GM04503 (cell line): ENCODE data around the gene SOX9.
"Not testable (repeated sequence)": the region's sequence is repeated elsewhere in the genome, so short reads cannot be mapped to it uniquely, and the experiment has no call there.

ENCODE experiments used
- DNase-seq: peaks from one replicate; pipeline ENCODE4 v3.0.0-alpha.2; 2012; ENCODE audit warnings: low read depth

SOX9 gene

DNA sequence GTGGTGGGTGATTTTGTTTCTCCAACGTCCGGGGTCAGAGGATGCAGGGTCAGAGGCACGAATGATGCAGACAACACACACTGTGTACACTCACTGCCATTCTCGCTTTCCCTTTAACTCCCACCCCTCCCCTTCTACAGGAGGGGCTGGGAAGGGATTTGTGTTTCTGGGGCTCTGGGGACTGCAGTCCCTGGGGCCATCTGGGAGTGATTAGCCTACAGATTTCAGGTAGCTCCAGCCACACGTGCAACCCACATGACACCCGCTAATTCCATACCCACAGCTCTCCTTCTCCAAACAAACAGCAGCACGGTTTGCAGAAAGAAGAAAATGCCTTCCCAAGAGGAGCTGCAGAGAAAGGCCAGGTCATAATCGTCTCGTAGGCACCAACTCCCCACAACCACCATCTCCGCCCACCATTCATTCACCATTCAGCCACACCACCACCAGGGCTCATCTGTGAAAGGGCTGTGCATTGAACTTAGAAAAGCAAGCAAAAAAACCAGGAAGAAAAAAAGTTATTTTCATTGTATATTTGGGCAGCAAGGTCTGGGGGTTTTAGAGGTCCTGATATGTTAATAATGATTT, 9.4 kb upstream of the SOX9 start:
- DNase-seq, result no peak

DNA sequence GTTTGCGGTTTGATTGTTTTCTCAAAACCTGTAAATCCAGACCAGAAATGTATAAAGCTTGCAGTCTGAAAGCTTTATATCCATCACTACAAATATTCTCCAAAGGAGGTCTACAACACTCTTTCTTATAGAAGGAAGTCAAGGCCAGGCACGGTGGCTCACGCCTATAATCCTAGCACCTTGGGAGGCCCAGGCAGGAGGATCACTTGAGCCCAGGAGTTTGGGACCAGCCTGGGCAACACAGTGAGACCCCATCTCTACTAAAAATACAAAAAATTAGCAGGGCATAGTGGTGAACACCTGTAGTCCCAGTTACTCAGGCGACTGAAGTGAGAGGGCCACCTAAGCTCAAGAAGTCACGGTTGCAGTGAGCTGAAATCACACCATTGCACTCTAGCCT, 8.9 kb upstream of the SOX9 start:
- DNase-seq, result not testable (repeated sequence)

DNA sequence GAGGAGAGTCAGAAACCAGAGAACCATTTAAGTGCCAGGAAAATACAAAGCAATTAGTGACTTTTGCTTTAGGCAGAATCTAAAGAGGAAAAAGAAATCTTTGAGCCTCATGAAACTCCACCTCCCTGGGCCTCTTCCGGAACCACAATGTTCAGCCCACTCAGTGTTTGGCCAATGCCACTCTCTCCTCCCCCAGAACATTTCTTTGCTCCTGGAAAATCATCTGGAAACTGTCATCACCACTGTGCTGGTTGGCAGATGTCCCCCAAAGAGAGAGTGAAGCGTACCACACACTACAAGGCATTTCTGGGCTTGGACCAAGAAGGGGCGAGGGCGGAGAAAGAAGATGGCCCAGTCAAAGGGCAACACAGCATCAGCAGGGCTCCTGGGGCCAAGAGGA, 7.1 kb upstream of the SOX9 start:
- no peak for DNase-seq

DNA sequence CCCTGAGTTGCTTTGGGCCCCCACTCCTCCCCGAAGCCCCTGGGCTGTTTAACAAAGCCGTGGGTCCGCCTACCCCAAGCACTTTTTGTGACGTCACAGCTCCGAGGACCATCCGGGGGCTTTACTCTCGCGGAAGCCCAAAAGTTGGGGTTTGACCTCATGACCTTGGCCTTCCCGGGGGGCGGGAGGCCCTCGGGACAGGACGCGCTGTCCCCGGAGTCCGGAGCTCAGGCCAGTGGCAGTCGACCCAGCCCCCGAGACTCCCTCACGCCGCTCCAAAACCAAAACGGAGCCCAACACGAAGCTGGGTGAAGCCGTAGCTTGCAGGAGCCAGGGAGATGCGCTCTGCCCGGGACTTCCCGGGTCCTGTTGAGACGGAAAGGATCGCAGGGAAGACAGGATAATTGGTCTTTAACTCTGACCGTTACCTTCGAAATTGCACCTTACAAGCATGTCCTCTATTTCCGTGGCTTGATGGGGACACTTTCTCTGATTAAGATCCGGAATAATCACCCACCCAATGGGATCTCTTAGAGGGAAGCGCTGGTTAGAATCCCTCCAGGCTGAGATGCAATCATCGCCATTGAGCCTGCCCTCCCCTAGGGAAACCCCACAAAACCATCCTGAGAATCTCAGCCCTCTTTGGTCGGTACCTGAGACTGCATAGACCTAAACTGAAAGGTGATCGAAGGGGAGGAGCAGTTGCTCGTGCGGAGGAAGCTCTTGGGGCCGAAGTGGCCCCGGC, 4.9 kb upstream of the SOX9 start:
- DNase-seq, result no peak

DNA sequence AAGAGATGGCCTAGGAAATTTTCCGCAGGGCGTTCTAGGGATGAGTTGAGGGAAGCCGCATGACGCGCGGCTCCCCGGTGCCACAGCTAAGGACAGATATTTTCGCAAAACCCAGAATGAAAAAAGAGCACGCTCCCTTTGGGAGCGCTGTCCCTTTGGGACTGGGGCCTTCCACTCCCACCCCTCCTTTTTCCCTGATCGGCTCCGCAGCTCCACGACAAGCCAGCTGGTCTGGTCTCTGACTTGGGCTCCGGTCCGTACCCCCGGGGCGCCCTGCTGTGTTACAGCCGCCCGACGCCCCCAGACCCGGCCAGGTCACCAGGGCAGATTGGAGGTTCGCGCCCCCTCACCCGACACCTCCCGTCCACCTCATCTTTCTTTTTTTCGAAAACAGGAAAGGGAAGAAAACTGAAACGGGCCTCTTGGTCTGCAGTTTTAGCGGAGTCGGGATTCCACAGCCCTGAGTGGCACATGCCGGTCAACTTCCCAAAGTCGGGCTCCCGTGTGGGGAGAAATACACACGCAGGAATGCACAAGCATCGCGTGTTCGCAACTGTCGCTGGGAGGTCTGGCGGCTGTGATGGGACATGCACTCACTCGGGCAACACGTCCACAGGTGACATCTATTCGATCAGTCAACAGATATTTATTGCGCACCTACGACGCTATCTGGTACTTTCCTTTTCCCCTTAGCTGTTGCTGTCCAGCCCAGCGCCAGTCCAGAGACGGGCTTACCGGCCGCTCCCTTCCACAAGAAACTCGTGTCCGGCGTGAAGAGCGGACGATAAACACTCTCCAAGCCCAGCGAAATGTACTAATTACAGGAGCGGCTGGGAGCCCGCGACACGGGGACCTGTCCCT, 3.9 kb upstream of the SOX9 start:
- no peak for DNase-seq

DNA sequence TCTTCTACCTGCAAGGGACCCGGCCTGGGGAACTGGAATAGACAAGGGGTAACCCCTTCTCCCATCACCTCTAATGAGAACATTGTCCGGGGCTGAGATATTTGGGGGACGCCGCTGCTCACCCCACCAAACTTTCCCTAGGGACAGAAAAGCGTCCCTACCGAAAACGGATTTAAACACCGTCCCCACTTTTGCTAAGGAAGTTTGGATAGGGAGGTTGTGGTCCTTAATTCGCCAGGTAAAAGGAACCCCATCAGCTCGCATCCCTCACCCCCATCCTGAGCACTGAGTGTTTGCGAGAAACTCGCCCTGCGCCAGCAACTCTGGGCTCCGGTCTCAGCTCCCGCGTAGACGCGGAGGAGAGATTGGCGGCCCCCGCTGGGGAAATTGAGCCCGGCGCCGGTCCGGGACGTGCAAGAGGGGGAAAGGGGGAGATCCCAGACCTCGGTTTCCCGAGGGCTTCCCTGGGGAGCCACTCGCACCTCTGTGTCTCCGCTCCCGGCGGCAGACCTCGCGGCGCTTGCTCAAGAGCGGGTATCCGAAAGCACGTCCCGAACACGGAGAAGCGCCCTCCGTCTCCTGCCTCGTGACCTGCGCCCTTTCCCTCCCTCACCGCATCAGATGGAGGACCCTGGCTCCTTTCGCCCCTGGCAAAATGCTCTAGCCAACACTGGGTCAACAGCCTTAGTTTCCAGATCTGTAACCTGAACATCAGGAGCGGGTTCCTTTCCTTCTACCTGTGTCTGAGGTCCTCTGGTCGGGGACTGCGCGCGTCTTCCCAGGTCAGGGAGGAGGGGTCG, 3.1 kb upstream of the SOX9 start:
- no peak for DNase-seq

DNA sequence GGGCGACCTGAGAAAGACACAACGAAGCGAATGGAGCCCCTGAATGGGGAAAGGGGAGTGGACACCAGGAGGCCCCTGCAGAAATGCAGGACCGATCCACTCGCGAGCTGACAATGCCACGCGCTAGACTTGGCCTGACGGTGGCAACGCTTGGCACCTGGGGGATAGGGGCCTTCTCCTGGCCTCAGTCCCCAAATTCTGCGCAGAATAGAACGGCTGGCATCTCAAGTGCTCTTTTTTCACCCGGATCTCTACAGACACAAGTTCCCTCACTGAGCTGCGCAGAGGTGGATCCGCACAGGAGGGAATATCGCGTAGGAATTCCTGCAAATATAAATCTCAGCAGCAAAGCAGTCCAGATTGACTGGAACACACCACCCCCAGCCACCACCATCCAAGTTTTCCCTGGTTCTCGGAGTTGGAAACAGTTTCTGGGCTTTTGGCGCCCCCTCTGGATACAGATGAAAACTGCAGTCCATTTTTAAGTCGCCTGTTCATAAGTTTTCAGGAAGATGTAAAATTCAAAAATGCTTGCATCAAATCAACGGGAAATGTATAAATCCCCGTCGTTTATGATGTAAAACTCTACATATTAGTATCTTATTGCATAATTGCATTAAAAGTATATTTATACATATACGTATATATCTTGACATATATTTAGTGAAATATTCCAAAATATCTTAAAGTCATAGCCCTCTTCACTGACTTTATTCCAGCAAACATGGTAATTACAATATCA, 2.3 kb upstream of the SOX9 start:
- DNase-seq, result no peak

DNA sequence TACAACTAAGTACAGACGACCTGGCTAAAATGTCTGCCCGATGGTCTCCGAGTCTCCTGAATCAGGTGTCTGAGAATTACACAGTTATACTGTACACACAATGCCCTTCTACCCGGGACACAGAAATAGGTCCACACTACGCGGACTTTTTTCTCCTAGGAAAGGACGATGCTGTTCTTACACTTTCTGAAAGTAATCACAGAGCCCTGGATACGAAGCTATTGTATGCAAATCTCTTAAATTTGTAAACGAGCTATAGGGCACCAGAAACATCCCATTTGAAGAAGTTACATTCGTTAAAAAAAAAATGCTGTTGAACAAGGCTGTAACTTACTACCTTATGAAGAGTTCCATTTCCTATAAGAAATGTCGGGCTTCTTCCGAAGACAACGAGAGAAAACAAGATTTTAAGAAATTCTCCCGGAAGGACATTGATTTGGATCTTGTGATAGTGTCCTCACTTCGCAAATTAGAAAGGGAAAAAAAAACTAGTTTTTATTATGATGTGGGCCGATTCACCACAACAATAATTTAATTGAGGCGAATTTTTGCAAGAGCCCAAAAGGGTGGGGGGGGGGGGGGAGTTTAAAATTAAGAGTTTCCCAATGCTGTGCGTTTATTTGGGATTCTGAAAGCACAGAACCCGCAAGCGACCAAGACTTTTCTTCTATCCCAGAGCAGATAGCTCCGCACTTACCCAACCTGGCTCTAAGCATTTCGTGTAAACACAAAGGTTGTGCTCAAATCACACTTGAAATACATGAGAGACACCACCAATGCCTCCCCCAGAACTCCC, 1.5 kb upstream of the SOX9 start:
- DNase-seq, result no peak

DNA sequence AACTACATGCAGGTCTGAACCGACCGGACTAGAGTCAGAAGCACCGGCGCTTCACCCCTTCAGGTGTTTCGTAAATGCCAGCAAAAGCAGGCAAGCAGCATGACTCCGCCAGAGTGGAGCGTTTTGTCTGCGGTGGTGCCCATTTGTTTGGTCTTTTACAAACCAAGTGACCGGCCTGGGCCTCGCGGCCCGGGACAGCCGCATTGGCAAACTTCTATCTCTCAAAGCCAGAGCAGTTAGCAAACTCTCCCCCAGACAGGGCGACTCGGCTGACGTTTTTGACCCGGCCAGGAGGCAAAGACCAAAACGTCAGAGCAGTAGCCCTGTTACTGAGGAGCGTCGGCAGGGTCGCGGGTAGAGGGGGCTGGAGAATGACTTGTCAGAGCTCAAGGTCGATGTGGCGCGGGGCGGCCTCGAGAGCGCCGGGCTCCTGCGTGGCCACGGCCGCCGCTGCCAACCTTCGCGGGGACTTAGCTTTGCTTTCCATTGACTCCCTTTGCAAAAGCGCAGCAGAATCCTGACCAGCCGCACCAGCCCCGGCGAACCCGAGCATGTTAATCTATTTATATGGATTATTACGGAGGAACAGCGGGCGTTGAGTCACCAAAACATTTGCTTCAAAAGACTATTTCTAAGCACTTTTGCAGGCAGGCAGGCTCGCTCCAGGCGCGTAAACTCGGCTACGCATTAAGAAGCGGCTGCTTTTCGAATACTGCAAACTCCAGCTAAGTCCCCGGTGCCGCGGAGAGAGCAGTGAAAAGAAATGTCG, 763 bp upstream of the SOX9 start:
- DNase-seq, result no peak

DNA sequence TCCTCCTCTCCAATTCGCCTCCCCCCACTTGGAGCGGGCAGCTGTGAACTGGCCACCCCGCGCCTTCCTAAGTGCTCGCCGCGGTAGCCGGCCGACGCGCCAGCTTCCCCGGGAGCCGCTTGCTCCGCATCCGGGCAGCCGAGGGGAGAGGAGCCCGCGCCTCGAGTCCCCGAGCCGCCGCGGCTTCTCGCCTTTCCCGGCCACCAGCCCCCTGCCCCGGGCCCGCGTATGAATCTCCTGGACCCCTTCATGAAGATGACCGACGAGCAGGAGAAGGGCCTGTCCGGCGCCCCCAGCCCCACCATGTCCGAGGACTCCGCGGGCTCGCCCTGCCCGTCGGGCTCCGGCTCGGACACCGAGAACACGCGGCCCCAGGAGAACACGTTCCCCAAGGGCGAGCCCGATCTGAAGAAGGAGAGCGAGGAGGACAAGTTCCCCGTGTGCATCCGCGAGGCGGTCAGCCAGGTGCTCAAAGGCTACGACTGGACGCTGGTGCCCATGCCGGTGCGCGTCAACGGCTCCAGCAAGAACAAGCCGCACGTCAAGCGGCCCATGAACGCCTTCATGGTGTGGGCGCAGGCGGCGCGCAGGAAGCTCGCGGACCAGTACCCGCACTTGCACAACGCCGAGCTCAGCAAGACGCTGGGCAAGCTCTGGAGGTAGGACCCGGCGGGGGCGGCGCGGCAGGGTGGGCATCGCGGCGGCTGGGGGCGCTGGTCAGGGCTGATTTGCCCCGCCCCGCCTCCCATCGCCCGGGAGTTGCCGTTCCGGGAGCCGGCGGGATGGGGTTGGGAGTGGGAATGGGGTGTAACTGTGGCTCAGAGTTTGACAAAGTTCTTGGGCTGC, 567 bp downstream of the SOX9 start:
- no peak for DNase-seq

DNA sequence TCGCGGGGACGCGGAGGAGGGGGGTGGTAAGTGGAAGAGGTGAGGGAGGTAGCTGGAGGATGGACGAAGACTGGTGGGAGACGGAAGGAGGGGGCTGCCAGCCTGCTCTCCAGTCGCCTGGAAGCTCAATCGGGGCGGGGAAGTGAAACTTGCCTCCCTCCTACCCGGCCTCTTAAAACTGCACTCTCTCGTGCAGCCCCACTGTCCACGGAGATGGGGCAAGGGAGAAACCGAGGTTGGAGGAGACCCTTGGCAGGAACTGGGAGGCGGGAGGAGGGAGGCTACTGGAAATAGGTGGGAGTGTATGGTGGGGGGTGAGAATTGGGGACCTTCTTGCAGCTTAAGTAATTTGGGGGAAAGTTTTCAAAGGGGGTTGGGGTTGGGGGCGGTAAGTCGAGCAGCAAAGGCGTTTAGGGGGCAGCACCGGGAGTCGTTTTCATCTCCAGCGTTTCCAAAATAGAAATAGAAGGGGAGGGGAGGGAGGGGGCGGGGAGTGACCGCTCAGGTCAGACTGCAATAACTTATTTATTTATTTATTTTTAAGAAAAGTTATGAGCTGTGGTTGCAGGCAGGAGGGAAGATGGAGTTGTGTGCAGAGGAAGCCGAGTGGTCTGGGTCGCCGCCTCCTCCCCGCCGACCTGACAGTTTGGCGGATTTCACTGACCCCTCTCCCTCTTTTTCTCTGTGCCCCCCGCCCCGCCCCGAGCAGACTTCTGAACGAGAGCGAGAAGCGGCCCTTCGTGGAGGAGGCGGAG, 1.4 kb downstream of the SOX9 start:
- DNase-seq, result no peak

DNA sequence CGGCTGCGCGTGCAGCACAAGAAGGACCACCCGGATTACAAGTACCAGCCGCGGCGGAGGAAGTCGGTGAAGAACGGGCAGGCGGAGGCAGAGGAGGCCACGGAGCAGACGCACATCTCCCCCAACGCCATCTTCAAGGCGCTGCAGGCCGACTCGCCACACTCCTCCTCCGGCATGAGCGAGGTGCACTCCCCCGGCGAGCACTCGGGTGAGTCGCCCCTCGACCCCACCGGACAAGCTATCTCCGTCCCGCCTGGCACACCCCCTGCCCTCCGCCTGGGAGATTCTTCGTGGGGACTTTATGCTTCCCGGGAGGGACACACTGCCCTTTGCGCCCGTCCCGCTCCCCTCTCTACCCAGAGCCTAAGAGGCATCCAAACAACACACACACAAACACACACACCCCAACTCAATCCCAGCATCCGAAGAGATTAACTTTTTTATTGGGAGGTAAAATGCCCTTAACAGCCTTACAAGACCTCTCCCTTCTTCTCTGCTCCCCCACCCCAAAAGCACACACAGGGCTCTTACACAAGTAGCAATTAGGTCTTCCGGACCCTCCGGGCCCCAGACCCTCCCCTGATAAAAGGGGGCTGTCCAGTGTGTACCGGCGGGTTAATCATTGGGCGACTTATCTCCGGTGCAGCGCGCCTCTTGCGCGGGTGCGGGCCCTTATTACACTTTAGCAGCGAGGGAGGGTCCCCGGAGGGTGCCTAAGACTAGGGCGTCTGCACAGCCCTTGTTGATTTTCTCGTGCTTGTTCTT, 2.1 kb downstream of the SOX9 start:
- DNase-seq, result no peak

DNA sequence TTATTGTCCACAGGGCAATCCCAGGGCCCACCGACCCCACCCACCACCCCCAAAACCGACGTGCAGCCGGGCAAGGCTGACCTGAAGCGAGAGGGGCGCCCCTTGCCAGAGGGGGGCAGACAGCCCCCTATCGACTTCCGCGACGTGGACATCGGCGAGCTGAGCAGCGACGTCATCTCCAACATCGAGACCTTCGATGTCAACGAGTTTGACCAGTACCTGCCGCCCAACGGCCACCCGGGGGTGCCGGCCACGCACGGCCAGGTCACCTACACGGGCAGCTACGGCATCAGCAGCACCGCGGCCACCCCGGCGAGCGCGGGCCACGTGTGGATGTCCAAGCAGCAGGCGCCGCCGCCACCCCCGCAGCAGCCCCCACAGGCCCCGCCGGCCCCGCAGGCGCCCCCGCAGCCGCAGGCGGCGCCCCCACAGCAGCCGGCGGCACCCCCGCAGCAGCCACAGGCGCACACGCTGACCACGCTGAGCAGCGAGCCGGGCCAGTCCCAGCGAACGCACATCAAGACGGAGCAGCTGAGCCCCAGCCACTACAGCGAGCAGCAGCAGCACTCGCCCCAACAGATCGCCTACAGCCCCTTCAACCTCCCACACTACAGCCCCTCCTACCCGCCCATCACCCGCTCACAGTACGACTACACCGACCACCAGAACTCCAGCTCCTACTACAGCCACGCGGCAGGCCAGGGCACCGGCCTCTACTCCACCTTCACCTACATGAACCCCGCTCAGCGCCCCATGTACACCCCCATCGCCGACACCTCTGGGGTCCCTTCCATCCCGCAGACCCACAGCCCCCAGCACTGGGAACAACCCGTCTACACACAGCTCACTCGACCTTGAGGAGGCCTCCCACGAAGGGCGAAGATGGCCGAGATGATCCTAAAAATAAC, 3.0 kb downstream of the SOX9 start:
- no peak for DNase-seq

DNA sequence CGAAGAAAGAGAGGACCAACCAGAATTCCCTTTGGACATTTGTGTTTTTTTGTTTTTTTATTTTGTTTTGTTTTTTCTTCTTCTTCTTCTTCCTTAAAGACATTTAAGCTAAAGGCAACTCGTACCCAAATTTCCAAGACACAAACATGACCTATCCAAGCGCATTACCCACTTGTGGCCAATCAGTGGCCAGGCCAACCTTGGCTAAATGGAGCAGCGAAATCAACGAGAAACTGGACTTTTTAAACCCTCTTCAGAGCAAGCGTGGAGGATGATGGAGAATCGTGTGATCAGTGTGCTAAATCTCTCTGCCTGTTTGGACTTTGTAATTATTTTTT, 3.6 kb downstream of the SOX9 start:
- DNase-seq, result no peak

DNA sequence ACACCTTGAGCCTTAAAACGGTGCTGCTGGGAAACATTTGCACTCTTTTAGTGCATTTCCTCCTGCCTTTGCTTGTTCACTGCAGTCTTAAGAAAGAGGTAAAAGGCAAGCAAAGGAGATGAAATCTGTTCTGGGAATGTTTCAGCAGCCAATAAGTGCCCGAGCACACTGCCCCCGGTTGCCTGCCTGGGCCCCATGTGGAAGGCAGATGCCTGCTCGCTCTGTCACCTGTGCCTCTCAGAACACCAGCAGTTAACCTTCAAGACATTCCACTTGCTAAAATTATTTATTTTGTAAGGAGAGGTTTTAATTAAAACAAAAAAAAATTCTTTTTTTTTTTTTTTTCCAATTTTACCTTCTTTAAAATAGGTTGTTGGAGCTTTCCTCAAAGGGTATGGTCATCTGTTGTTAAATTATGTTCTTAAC, 4.4 kb downstream of the SOX9 start:
- DNase-seq, result no peak

DNA sequence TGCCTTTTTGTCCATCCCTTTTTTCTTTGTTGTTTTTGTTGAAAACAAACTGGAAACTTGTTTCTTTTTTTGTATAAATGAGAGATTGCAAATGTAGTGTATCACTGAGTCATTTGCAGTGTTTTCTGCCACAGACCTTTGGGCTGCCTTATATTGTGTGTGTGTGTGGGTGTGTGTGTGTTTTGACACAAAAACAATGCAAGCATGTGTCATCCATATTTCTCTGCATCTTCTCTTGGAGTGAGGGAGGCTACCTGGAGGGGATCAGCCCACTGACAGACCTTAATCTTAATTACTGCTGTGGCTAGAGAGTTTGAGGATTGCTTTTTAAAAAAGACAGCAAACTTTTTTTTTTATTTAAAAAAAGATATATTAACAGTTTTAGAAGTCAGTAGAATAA, 4.9 kb downstream of the SOX9 start:
- DNase-seq, result no peak
